ENCODE results near the gene GJA1.

The GJA1 gene

DNA sequence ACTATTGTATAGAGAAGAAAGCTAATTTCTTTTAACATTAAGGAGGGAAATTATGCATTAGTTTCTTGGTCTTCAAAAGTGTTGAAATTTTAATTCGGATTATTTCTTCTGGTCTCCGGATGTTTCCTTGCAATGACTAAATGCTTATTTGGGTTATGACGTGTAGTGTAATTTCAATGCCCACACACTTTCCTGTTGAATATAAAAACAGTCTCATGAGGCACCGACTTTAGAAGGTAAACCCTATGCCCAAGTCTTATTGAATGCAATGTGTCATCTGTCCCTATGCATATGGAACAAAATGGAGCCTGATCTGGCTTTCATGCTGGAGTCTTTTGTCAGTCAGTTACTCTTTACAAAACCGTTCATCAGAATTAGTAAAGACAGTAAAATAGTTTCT, 17.7 kb downstream of the GJA1 start:
- Histone ChIP-seq H3K9ac (ENCODE audit: low read depth, low read length, poor library complexity, severe bottlenecking) (no peak overlapping the region), H3K36me3 (ENCODE audit: insufficient read depth, low read length) (no peaks in the 10 kb centered on the region), H3K4me3 (ENCODE audit: low read length, poor library complexity, severe bottlenecking) (no peak overlapping the region), H2AFZ (ENCODE audit: low read length) (no peak overlapping the region), H3K4me1 (ENCODE audit: insufficient read depth, low read length, poor library complexity, severe bottlenecking) (no peaks in the 10 kb centered on the region), H4K20me1 (ENCODE audit: insufficient read depth, low read length, poor library complexity, severe bottlenecking) (no peaks in the 10 kb centered on the region), H3K9me2 (replicated peaks; ENCODE audit: low read depth, low read length) (no peaks in the 10 kb centered on the region), H3K4me2 (ENCODE audit: low read depth, low read length, poor library complexity, severe bottlenecking) (no peak overlapping the region), H3K27me3 (ENCODE audit: insufficient read depth, low read length, poor library complexity, severe bottlenecking) (no peaks in the 10 kb centered on the region), H3F3A (ENCODE audit: low read depth) (no peaks in the 10 kb centered on the region), H3K79me2 (ENCODE audit: insufficient read depth, low read length) (no peaks in the 10 kb centered on the region), H3K9me3 (ENCODE audit: insufficient read depth, low read depth, low read length) (no peaks in the 10 kb centered on the region)
- no peak for TF ChIP-seq EZH2phosphoT487 (IDR thresholded peaks at IDR 0.05; ENCODE audit: borderline replicate concordance)
- TF ChIP-seq, protein P1, sequence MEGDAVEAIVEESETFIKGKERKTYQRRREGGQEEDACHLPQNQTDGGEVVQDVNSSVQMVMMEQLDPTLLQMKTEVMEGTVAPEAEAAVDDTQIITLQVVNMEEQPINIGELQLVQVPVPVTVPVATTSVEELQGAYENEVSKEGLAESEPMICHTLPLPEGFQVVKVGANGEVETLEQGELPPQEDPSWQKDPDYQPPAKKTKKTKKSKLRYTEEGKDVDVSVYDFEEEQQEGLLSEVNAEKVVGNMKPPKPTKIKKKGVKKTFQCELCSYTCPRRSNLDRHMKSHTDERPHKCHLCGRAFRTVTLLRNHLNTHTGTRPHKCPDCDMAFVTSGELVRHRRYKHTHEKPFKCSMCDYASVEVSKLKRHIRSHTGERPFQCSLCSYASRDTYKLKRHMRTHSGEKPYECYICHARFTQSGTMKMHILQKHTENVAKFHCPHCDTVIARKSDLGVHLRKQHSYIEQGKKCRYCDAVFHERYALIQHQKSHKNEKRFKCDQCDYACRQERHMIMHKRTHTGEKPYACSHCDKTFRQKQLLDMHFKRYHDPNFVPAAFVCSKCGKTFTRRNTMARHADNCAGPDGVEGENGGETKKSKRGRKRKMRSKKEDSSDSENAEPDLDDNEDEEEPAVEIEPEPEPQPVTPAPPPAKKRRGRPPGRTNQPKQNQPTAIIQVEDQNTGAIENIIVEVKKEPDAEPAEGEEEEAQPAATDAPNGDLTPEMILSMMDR (conservative IDR thresholded peaks at IDR 0.05; ENCODE audit: low read length), result no peak

DNA sequence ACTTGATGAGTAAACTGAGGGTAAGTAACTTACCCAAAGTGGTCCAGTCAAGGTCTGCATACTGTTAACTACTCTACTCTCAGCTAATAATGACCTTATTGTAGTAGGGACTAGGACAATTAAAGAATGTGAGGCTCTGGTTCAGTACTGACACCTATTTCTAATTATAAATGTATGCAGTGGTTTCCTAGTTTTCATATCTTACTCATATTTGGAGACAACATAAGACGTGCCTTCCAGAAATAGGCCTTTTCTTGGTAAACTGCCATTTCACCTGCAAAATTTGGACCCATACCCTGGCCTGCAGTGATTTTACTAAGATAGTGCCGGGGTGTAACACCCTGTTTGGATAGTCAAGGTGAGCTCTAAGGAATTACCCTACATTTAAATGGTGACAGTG, 24.7 kb downstream of the GJA1 start:
- no peaks in the 10 kb centered on the region for H3K9me3 ChIP-seq (ENCODE audit: insufficient read depth, low read depth, low read length)
- TF ChIP-seq, protein P1 (conservative IDR thresholded peaks at IDR 0.05; ENCODE audit: low read length), result no peak
- no peak for TF ChIP-seq EZH2phosphoT487 (IDR thresholded peaks at IDR 0.05; ENCODE audit: borderline replicate concordance)
- H3K79me2 ChIP-seq (ENCODE audit: insufficient read depth, low read length), result no peaks in the 10 kb centered on the region

DNA sequence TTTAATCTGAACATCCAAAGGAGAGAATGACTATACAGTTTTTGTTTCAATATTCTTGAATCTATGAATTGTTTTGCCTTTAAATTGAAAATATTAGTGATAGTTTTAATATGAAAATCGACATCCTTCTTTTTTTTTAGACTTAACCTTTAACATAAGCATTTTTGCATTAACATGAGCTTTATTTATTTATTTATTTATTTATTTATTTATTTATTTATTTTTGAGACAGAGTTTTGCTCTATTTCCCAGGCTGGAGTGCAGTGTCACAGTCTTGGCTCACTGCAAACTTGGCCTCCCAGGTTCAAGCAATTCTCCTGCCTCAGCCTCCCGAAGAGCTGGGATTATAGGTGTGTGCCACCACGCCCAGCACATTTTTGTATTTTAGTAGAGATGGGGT, 27.6 kb downstream of the GJA1 start:
- H3K36me3 ChIP-seq (ENCODE audit: insufficient read depth, low read length), result no peaks in the 10 kb centered on the region
- no peaks in the 10 kb centered on the region for H3K9me3 ChIP-seq (ENCODE audit: insufficient read depth, low read depth, low read length)
- no peaks in the 10 kb centered on the region for H3K27me3 ChIP-seq (ENCODE audit: insufficient read depth, low read length, poor library complexity, severe bottlenecking)
- H3F3A ChIP-seq (ENCODE audit: low read depth), result no peaks in the 10 kb centered on the region
- H3K9ac ChIP-seq (ENCODE audit: low read depth, low read length, poor library complexity, severe bottlenecking), result no peak overlapping the region
- TF ChIP-seq, protein P1 (conservative IDR thresholded peaks at IDR 0.05; ENCODE audit: low read length), result no peak
- TF ChIP-seq EZH2phosphoT487 (IDR thresholded peaks at IDR 0.05; ENCODE audit: borderline replicate concordance), result no peak
- H3K4me2 ChIP-seq (ENCODE audit: low read depth, low read length, poor library complexity, severe bottlenecking), result no peak overlapping the region
- H4K20me1 ChIP-seq (ENCODE audit: insufficient read depth, low read length, poor library complexity, severe bottlenecking), result no peaks in the 10 kb centered on the region
- no peaks in the 10 kb centered on the region for H3K79me2 ChIP-seq (ENCODE audit: insufficient read depth, low read length)
- no peaks in the 10 kb centered on the region for H3K9me2 ChIP-seq (replicated peaks; ENCODE audit: low read depth, low read length)
- no peaks in the 10 kb centered on the region for H3K4me1 ChIP-seq (ENCODE audit: insufficient read depth, low read length, poor library complexity, severe bottlenecking)
- no peak overlapping the region for H3K4me3 ChIP-seq (ENCODE audit: low read length, poor library complexity, severe bottlenecking)
- H2AFZ ChIP-seq (ENCODE audit: low read length), result no peak overlapping the region

More for the DNA sequence above, 24.7 kb downstream of the GJA1 start:
- H2AFZ ChIP-seq (ENCODE audit: low read length), result no peak overlapping the region
- H3F3A ChIP-seq (ENCODE audit: low read depth), result no peaks in the 10 kb centered on the region
- H3K27me3 ChIP-seq (ENCODE audit: insufficient read depth, low read length, poor library complexity, severe bottlenecking), result no peaks in the 10 kb centered on the region
- no peaks in the 10 kb centered on the region for H3K9me2 ChIP-seq (replicated peaks; ENCODE audit: low read depth, low read length)
- H3K4me3 ChIP-seq (ENCODE audit: low read length, poor library complexity, severe bottlenecking), result no peak overlapping the region
- no peaks in the 10 kb centered on the region for H3K36me3 ChIP-seq (ENCODE audit: insufficient read depth, low read length)
- no peaks in the 10 kb centered on the region for H4K20me1 ChIP-seq (ENCODE audit: insufficient read depth, low read length, poor library complexity, severe bottlenecking)
- H3K9ac ChIP-seq (ENCODE audit: low read depth, low read length, poor library complexity, severe bottlenecking), result no peak overlapping the region
- no peak overlapping the region for H3K4me2 ChIP-seq (ENCODE audit: low read depth, low read length, poor library complexity, severe bottlenecking)
- H3K4me1 ChIP-seq (ENCODE audit: insufficient read depth, low read length, poor library complexity, severe bottlenecking), result no peaks in the 10 kb centered on the region
